Testis (tissue), 3 donors: Measurements from ENCODE around the gene DPP10. TPM values are rescaled to one million over a fixed set of nuclear protein-coding genes. Genes with fewer than 3 reads are reported as not detected.

ENCODE experiments used
- DNase-seq: peaks from one replicate; pipeline ENCODE4 v3.0.0-alpha.2; 2019
- H3K27ac ChIP-seq, 2 donors: fragments of 200-600 bp; sonication (generic); one replicate each; pipeline ENCODE4 v1.5.1; 2019
- H3K27me3 ChIP-seq: fragments of 200-600 bp; sonication (generic); one replicate; pipeline ENCODE4 v1.5.1; 2019
- H3K36me3 ChIP-seq: fragments of 200-600 bp; sonication (generic); one replicate; pipeline ENCODE4 v1.5.1; 2017; ENCODE audit warnings: low read depth; ENCODE audit errors: missing control alignments
- H3K4me1 ChIP-seq: fragments of 200-600 bp; sonication (generic); one replicate; pipeline ENCODE4 v1.5.1; 2019
- H3K4me3 ChIP-seq, 2 donors: fragments of 200-600 bp; sonication (generic); one replicate each; pipeline ENCODE4 v1.5.1; 2017 to 2019
- H3K9me3 ChIP-seq: fragments of 200-600 bp; sonication (generic); one replicate; pipeline ENCODE4 v1.5.1; 2017
- POLR2A ChIP-seq: fragments of 450-650 bp; IDR thresholded peaks from one replicate; pipeline ENCODE4 v1.6.1; 2017; ENCODE audit warnings: antibody characterized with exemption, mild to moderate bottlenecking, moderate library complexity
- WGBS, 2 donors: methylation state at CpG; one replicate each; pipeline ENCODE4 v1.1.5; 2018; 5-methylcytosine and 5-hydroxymethylcytosine counted together
- intact Hi-C: fragments of 100-400 bp; cut with DNase I; formaldehyde crosslinking; loops from one replicate; pipeline ENCODE4 v1.15.1; 2023; ENCODE audit warnings: low total_unique reads
- polyA plus RNA-seq: library from polyadenylated mRNA; stranded (reverse); fragments of 350-450 nt; fragmentation: Illumina TruSeq; extraction: RNeasy Lipid Tissue Mini Kit (QIAGEN cat#74804); gene quantifications from one replicate; pipeline ENCODE4 v1.2.3, GENCODE V29; 2014; ENCODE audit warnings: low read depth, low replicate concordance; ENCODE audit not compliant: insufficient read depth
- total RNA-seq, 2 donors: library from RNA; depleted of rRNA; stranded (reverse); fragments of >200 nt; gene quantifications; one replicate each; pipeline ENCODE4 v1.2.3, GENCODE V29; 2016
- TF ChIP-seq, protein P1 (sequence below), 3 experiments: fragments of 450-650 bp in 2 of 3; fragments of 200-600 bp in 1 of 3; sonication (generic) in 1 of 3; IDR thresholded peaks; one replicate each; pipeline ENCODE4 v1.5.1; 2016 to 2019; ENCODE audit warnings: antibody characterized with exemption in 3 of 3, mild to moderate bottlenecking in 2 of 3, moderate library complexity in 1 of 3

DPP10 gene
- total and polyA plus RNA-seq, 3 donors from 2014 or later: 1.7 to 6.7 (median 6.7) TPM

DNA sequence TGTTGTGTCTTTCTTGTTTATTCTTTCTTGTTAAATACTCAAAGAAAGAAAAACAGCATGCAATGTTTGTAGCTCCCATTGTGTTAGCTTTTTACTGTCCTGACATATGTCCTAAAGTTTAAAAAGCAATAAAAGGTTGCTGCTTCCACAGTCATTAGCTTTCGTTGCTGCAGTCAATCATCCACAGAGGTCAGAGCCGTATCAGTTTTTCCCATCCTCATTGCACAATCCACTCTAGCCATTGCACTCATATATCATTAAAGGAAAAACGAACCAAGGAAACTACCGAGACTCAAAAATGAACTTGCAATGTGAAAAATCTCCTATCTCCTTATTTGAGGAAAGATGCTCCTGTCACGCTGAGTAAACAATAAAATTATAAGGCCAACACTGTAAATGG lies 954.1 kb downstream of the DPP10 start:
- no peak for TF ChIP-seq POLR2A
- TF ChIP-seq, protein P1, sequence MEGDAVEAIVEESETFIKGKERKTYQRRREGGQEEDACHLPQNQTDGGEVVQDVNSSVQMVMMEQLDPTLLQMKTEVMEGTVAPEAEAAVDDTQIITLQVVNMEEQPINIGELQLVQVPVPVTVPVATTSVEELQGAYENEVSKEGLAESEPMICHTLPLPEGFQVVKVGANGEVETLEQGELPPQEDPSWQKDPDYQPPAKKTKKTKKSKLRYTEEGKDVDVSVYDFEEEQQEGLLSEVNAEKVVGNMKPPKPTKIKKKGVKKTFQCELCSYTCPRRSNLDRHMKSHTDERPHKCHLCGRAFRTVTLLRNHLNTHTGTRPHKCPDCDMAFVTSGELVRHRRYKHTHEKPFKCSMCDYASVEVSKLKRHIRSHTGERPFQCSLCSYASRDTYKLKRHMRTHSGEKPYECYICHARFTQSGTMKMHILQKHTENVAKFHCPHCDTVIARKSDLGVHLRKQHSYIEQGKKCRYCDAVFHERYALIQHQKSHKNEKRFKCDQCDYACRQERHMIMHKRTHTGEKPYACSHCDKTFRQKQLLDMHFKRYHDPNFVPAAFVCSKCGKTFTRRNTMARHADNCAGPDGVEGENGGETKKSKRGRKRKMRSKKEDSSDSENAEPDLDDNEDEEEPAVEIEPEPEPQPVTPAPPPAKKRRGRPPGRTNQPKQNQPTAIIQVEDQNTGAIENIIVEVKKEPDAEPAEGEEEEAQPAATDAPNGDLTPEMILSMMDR (IDR thresholded peaks at IDR 0.05): no peak
- Histone ChIP-seq H3K4me1 (no peaks in the 10 kb centered on the region), H3K4me3 (no peak overlapping the region), H3K9me3 (no peaks in the 10 kb centered on the region), H3K27ac (no peak overlapping the region), H3K27me3 (no peaks in the 10 kb centered on the region), H3K36me3 (no peaks in the 10 kb centered on the region)
- WGBS, 2 donors: 53 to 54% methylated on average over 5 of the region's 5 CpGs
- intact Hi-C loops: no loop called here
- DNase-seq: no peak

DNA sequence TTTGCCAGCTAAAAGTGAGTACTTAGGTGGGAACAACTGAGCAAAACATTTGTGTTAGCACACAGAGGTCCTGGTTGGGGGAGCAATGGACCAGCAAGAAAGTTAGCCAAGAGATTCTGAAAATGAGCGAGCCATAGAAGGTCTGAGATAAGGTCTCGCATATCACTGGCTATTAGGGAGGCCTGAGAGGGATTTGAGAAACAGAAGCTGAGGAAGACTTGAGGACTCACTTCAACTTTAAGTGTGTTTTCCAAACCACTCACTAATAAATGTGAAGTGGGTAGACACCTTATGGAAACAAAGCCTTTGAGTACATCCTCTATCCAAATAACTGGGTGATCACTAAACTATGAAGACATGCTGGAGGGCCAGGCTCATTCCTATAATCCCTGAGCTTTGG lies 958.5 kb downstream of the DPP10 start:
- 80 to 92% methylated on average over 2 of the region's 2 CpGs for WGBS, 2 donors

GRCh38 chr2:115412501-115412900 lies 970.1 kb downstream of the DPP10 start:
- no peak overlapping the region for H3K4me3 ChIP-seq
- no peak for TF ChIP-seq POLR2A
- TF ChIP-seq, protein P1 (IDR thresholded peaks at IDR 0.05): no peak
- H3K4me1 ChIP-seq: no peaks in the 10 kb centered on the region
- no peaks in the 10 kb centered on the region for H3K36me3 ChIP-seq
- WGBS, 2 donors: 0 to 39% methylated on average over 1 of the region's 1 CpG
- H3K9me3 ChIP-seq: no peaks in the 10 kb centered on the region
- no peak overlapping the region for H3K27ac ChIP-seq
- intact Hi-C loops: no loop called here
- DNase-seq: no peak
- H3K27me3 ChIP-seq: no peaks in the 10 kb centered on the region

More for the DNA sequence above, 958.5 kb downstream of the DPP10 start:
- no peaks in the 10 kb centered on the region for H3K27me3 ChIP-seq
- H3K4me1 ChIP-seq: no peaks in the 10 kb centered on the region
- H3K9me3 ChIP-seq: no peaks in the 10 kb centered on the region
- H3K4me3 ChIP-seq: no peak overlapping the region
- intact Hi-C loops: no loop called here
- no peaks in the 10 kb centered on the region for H3K36me3 ChIP-seq
- no peak for DNase-seq
- TF ChIP-seq, protein P1 (IDR thresholded peaks at IDR 0.05): no peak
- TF ChIP-seq POLR2A: no peak
- H3K27ac ChIP-seq: no peak overlapping the region

DNA sequence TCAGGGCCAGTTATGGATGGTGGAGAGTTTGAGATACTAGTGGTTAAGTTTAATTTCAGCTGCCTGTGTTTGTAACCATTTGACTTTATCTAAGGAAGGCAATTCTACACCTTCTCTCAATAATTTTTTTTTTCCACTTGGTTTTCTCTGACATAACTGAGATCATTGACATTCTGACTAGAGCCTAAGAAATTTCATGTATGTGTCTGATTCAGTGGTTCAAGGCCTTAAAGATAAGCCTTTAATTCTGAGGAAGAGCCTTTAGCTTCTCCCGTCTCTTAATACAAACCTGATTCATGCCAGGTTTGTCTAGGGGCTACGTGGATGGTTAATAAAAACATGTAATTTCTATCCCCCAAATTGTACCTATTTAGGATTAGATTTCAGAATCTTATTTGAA lies 971.4 kb downstream of the DPP10 start:
- H3K36me3 ChIP-seq: no peaks in the 10 kb centered on the region
- H3K4me3 ChIP-seq: no peak overlapping the region
- TF ChIP-seq, protein P1 (IDR thresholded peaks at IDR 0.05): no peak
- no peak for DNase-seq
- H3K4me1 ChIP-seq: no peaks in the 10 kb centered on the region
- intact Hi-C loops: no loop called here
- 39 to 48% methylated on average over 2 of the region's 2 CpGs for WGBS, 2 donors
- H3K27me3 ChIP-seq: no peaks in the 10 kb centered on the region
- H3K9me3 ChIP-seq: no peaks in the 10 kb centered on the region
- no peak overlapping the region for H3K27ac ChIP-seq

GRCh38 chr2:115414466-115414865 lies 972.0 kb downstream of the DPP10 start:
- Histone ChIP-seq H3K27me3 (no peaks in the 10 kb centered on the region), H3K36me3 (no peaks in the 10 kb centered on the region), H3K9me3 (no peaks in the 10 kb centered on the region), H3K4me1 (no peaks in the 10 kb centered on the region), H3K27ac (no peak overlapping the region), H3K4me3 (no peak overlapping the region)
- intact Hi-C loops: no loop called here
- 39 to 51% methylated on average over 2 of the region's 2 CpGs for WGBS, 2 donors
- TF ChIP-seq, protein P1 (IDR thresholded peaks at IDR 0.05): no peak
- no peak for DNase-seq
